Measurements from ENCODE around the gene RAB3C.

GRCh38 chr5:58887721-58888409, 305.0 kb downstream of the RAB3C start:
- TF ChIP-seq, protein P1, sequence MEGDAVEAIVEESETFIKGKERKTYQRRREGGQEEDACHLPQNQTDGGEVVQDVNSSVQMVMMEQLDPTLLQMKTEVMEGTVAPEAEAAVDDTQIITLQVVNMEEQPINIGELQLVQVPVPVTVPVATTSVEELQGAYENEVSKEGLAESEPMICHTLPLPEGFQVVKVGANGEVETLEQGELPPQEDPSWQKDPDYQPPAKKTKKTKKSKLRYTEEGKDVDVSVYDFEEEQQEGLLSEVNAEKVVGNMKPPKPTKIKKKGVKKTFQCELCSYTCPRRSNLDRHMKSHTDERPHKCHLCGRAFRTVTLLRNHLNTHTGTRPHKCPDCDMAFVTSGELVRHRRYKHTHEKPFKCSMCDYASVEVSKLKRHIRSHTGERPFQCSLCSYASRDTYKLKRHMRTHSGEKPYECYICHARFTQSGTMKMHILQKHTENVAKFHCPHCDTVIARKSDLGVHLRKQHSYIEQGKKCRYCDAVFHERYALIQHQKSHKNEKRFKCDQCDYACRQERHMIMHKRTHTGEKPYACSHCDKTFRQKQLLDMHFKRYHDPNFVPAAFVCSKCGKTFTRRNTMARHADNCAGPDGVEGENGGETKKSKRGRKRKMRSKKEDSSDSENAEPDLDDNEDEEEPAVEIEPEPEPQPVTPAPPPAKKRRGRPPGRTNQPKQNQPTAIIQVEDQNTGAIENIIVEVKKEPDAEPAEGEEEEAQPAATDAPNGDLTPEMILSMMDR (IDR thresholded peaks at IDR 0.05), result no peak
- no peak for TF ChIP-seq POLR2A (IDR thresholded peaks at IDR 0.05)

Data from body of pancreas (tissue), 4 donors.